Suprapubic skin (tissue), 4 donors: ENCODE measurements around the gene CGNL1. TPM values are rescaled to one million over a fixed set of nuclear protein-coding genes. Genes with fewer than 3 reads are reported as not detected.

Experiments used
- DNase-seq, 2 donors: peaks; one replicate each; pipeline ENCODE4 v3.0.0-alpha.2; 2019; ENCODE audit warnings: low spot score in 2 of 2
- H3K27ac ChIP-seq: fragments of 200-600 bp; sonication (generic); one replicate; pipeline ENCODE4 v1.5.1; 2019
- H3K27me3 ChIP-seq: fragments of 200-600 bp; sonication (generic); one replicate; pipeline ENCODE4 v1.5.1; 2019
- H3K36me3 ChIP-seq: fragments of 200-600 bp; sonication (generic); one replicate; pipeline ENCODE4 v1.5.1; 2019
- H3K4me1 ChIP-seq: fragments of 200-600 bp; sonication (generic); one replicate; pipeline ENCODE4 v1.5.1; 2019
- H3K4me3 ChIP-seq: fragments of 200-600 bp; sonication (generic); one replicate; pipeline ENCODE4 v1.5.1; 2019; ENCODE audit warnings: mild to moderate bottlenecking
- H3K9me3 ChIP-seq: fragments of 200-600 bp; sonication (generic); one replicate; pipeline ENCODE4 v1.5.1; 2019
- CTCF ChIP-seq, 2 donors: fragments of 200-600 bp in 1 of 2; fragments of 450-650 bp in 1 of 2; sonication (generic) in 1 of 2; IDR thresholded peaks; one replicate each; pipeline ENCODE4 v1.5.1; 2016 to 2019; ENCODE audit warnings: antibody characterized with exemption in 2 of 2, mild to moderate bottlenecking in 1 of 2, moderate library complexity in 1 of 2
- EP300 ChIP-seq: sonication (generic); formaldehyde crosslinking; IDR thresholded peaks from one replicate; pipeline ENCODE4 v1.6.1; 2017; ENCODE audit warnings: antibody characterized with exemption
- POLR2A ChIP-seq, 2 donors: fragments of 450-650 bp; IDR thresholded peaks; one replicate each; pipeline ENCODE4 v1.6.1; 2017; ENCODE audit warnings: antibody characterized with exemption in 2 of 2, mild to moderate bottlenecking in 2 of 2, moderate library complexity in 2 of 2
- POLR2AphosphoS5 ChIP-seq, 3 donors: sonication (generic); formaldehyde crosslinking; IDR thresholded peaks; one replicate each; pipeline ENCODE4 v1.6.1; 2017; ENCODE audit warnings: antibody characterized with exemption in 3 of 3
- WGBS: methylation state at CpG from one replicate; pipeline ENCODE4 v1.1.5; 2018; 5-methylcytosine and 5-hydroxymethylcytosine counted together
- total RNA-seq, 4 donors: library from RNA; depleted of rRNA; stranded (reverse); fragments of >200 nt; gene quantifications; one replicate each; pipeline ENCODE4 v1.1.0, GENCODE V29; 2016

CGNL1 gene
- total RNA-seq, 4 donors from 2014 or later, result 7.1 to 27.0 (median 14.2) TPM

- H3K4me1 ChIP-seq, result peaks cover 36% of the 10 kb centered on the region
Observed at GRCh38 chr15:57380854-57381253, 4.5 kb downstream of the CGNL1 start.

GRCh38 chr15:57382215-57382614 is 5.9 kb downstream of the CGNL1 start:
- Histone ChIP-seq H3K4me1 (peaks cover 33% of the 10 kb centered on the region), H3K27ac (peak overlapping the region; percentile 19)

More at GRCh38 chr15:57380854-57381253, 4.5 kb downstream of the CGNL1 start:
- TF ChIP-seq POLR2A (IDR thresholded peaks at IDR 0.05), result no peak
- no peak for TF ChIP-seq EP300
- TF ChIP-seq CTCF (IDR thresholded peaks at IDR 0.05), result no peak
- TF ChIP-seq POLR2AphosphoS5 (IDR thresholded peaks at IDR 0.05), result no peak
- H3K9me3 ChIP-seq, result no peaks in the 10 kb centered on the region
- 93% methylated on average over 2 of the region's 2 CpGs for WGBS
- H3K27me3 ChIP-seq, result peaks cover 10% of the 10 kb centered on the region
- DNase-seq, result no peak
- H3K4me3 ChIP-seq, result no peak overlapping the region
- H3K36me3 ChIP-seq, result no peaks in the 10 kb centered on the region
- H3K27ac ChIP-seq, result no peak overlapping the region

GRCh38 chr15:57382969-57383368 is 6.7 kb downstream of the CGNL1 start:
- TF ChIP-seq EP300, result no peak
- no peak for TF ChIP-seq POLR2AphosphoS5 (IDR thresholded peaks at IDR 0.05)
- H3K4me3 ChIP-seq, result no peak overlapping the region
- H3K36me3 ChIP-seq, result no peaks in the 10 kb centered on the region
- no peaks in the 10 kb centered on the region for H3K9me3 ChIP-seq
- 90% methylated on average over 1 of the region's 1 CpG for WGBS
- peaks cover 31% of the 10 kb centered on the region for H3K4me1 ChIP-seq
- peak overlapping the region; percentile 19 for H3K27ac ChIP-seq
- no peaks in the 10 kb centered on the region for H3K27me3 ChIP-seq
- DNase-seq, result no peak

More at GRCh38 chr15:57382215-57382614, 5.9 kb downstream of the CGNL1 start:
- Histone ChIP-seq H3K4me3 (no peak overlapping the region), H3K36me3 (no peaks in the 10 kb centered on the region), H3K27me3 (peaks cover under 1% of the 10 kb centered on the region), H3K9me3 (no peaks in the 10 kb centered on the region)
- TF ChIP-seq POLR2A (IDR thresholded peaks at IDR 0.05) (no peak), CTCF (IDR thresholded peaks at IDR 0.05) (no peak), POLR2AphosphoS5 (IDR thresholded peaks at IDR 0.05) (no peak), EP300 (no peak)
- DNase-seq, result no peak
- WGBS, result 56% methylated on average over 7 of the region's 7 CpGs

GRCh38 chr15:57384024-57384423 is 7.7 kb downstream of the CGNL1 start:
- TF ChIP-seq CTCF (IDR thresholded peaks at IDR 0.05), result no peak
- TF ChIP-seq POLR2AphosphoS5 (IDR thresholded peaks at IDR 0.05), result no peak
- no peak overlapping the region for H3K4me3 ChIP-seq
- H3K27ac ChIP-seq, result no peak overlapping the region
- H3K9me3 ChIP-seq, result no peaks in the 10 kb centered on the region
- no peak for DNase-seq
- H3K36me3 ChIP-seq, result no peaks in the 10 kb centered on the region
- H3K4me1 ChIP-seq, result peaks cover 30% of the 10 kb centered on the region
- WGBS, result 64% methylated on average over 2 of the region's 2 CpGs
- no peaks in the 10 kb centered on the region for H3K27me3 ChIP-seq

GRCh38 chr15:57384816-57385215 is 8.5 kb downstream of the CGNL1 start:
- no peaks in the 10 kb centered on the region for H3K27me3 ChIP-seq
- no peaks in the 10 kb centered on the region for H3K9me3 ChIP-seq
- WGBS, result 86% methylated on average over 2 of the region's 2 CpGs
- H3K27ac ChIP-seq, result no peak overlapping the region
- no peak overlapping the region for H3K4me3 ChIP-seq
- DNase-seq, result no peak
- TF ChIP-seq POLR2A (IDR thresholded peaks at IDR 0.05) (no peak), EP300 (no peak), POLR2AphosphoS5 (IDR thresholded peaks at IDR 0.05) (no peak), CTCF (IDR thresholded peaks at IDR 0.05) (no peak)
- H3K4me1 ChIP-seq, result peaks cover 25% of the 10 kb centered on the region
- no peaks in the 10 kb centered on the region for H3K36me3 ChIP-seq

- no peaks in the 10 kb centered on the region for H3K36me3 ChIP-seq
- TF ChIP-seq POLR2AphosphoS5 (IDR thresholded peaks at IDR 0.05), result no peak
- TF ChIP-seq CTCF (IDR thresholded peaks at IDR 0.05), result no peak
- TF ChIP-seq POLR2A (IDR thresholded peaks at IDR 0.05), result no peak
- no peak for TF ChIP-seq EP300
- H3K27ac ChIP-seq, result no peak overlapping the region
- H3K4me1 ChIP-seq, result peaks cover 25% of the 10 kb centered on the region
- no peak for DNase-seq
- no peaks in the 10 kb centered on the region for H3K9me3 ChIP-seq
- H3K27me3 ChIP-seq, result no peaks in the 10 kb centered on the region
- WGBS, result 86% methylated on average over 7 of the region's 7 CpGs
- no peak overlapping the region for H3K4me3 ChIP-seq
Observed at GRCh38 chr15:57385923-57386390, 9.7 kb downstream of the CGNL1 start.
